GM23338 (cell line): ENCODE measurements around the gene ZNF398.

Experiments used
- CREB1 ChIP-seq: fragments of 250-450 bp; sonication (Bioruptor Pico); IDR thresholded peaks from 2 replicates; pipeline ENCODE4 v1.5.0; 2020; ENCODE audit warnings: low read depth, mild to moderate bottlenecking, moderate library complexity
- EZH2 ChIP-seq: fragments of 200-600 bp; sonication (generic); IDR thresholded peaks from one replicate; pipeline ENCODE4 v1.8.0; 2017; ENCODE audit warnings: antibody characterized with exemption, mild to moderate bottlenecking, low read depth; ENCODE audit not compliant: unreplicated experiment
- EZH2phosphoT487 ChIP-seq: fragments of 200-600 bp; sonication (generic); IDR thresholded peaks from one replicate; pipeline ENCODE4 v1.8.1; 2018; ENCODE audit warnings: antibody characterized with exemption; ENCODE audit not compliant: unreplicated experiment
- POLR2AphosphoS5 ChIP-seq: IDR thresholded peaks from 2 replicates; pipeline ENCODE4 v1.6.1; 2016; ENCODE audit warnings: antibody characterized with exemption, low read depth
- REST ChIP-seq: IDR thresholded peaks from one replicate; pipeline ENCODE4 v1.6.1; 2018; ENCODE audit warnings: antibody characterized with exemption; ENCODE audit not compliant: unreplicated experiment
- TF ChIP-seq, protein P1 (sequence below), 2 experiments: fragments of 200-600 bp in 1 of 2; sonication (generic) in 1 of 2; conservative IDR thresholded peaks; 2 replicates each; pipeline versions ENCODE4 v1.5.1 to v1.6.1; 2016 to 2017; ENCODE audit warnings: antibody characterized with exemption in 2 of 2, low read depth in 2 of 2, mild to moderate bottlenecking in 2 of 2, moderate library complexity in 1 of 2
- TF ChIP-seq, protein P2 (sequence below): IDR thresholded peaks from 2 replicates; pipeline ENCODE4 v1.6.1; 2016; ENCODE audit warnings: antibody characterized with exemption

- TF ChIP-seq EZH2phosphoT487, result no peak
- no peak for TF ChIP-seq EZH2
- TF ChIP-seq, protein P1, sequence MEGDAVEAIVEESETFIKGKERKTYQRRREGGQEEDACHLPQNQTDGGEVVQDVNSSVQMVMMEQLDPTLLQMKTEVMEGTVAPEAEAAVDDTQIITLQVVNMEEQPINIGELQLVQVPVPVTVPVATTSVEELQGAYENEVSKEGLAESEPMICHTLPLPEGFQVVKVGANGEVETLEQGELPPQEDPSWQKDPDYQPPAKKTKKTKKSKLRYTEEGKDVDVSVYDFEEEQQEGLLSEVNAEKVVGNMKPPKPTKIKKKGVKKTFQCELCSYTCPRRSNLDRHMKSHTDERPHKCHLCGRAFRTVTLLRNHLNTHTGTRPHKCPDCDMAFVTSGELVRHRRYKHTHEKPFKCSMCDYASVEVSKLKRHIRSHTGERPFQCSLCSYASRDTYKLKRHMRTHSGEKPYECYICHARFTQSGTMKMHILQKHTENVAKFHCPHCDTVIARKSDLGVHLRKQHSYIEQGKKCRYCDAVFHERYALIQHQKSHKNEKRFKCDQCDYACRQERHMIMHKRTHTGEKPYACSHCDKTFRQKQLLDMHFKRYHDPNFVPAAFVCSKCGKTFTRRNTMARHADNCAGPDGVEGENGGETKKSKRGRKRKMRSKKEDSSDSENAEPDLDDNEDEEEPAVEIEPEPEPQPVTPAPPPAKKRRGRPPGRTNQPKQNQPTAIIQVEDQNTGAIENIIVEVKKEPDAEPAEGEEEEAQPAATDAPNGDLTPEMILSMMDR (conservative IDR thresholded peaks at IDR 0.05; ENCODE audit: low read depth in 2 of 2), result no peak
- no peak for TF ChIP-seq POLR2AphosphoS5
- TF ChIP-seq, protein P2, sequence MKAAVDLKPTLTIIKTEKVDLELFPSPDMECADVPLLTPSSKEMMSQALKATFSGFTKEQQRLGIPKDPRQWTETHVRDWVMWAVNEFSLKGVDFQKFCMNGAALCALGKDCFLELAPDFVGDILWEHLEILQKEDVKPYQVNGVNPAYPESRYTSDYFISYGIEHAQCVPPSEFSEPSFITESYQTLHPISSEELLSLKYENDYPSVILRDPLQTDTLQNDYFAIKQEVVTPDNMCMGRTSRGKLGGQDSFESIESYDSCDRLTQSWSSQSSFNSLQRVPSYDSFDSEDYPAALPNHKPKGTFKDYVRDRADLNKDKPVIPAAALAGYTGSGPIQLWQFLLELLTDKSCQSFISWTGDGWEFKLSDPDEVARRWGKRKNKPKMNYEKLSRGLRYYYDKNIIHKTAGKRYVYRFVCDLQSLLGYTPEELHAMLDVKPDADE, result no peak
- no peak for TF ChIP-seq CREB1 (CRISPR knock-in tag)
- TF ChIP-seq REST, result no peak
Measured at GRCh38 chr7:149184274-149184673, 37.0 kb downstream of the ZNF398 start.
